SK-N-SH (cell line): ENCODE results near the gene RARA. TPM values are rescaled to one million over a fixed set of nuclear protein-coding genes. Genes with fewer than 3 reads are reported as not detected.

Experiments
- CTCF ChIA-PET: fragments of 300-600, 350-600 bp; formaldehyde crosslinking; extraction: SDS; loops from one replicate; lab custom pipeline; 2021; lab: Yijun Ruan, JAX
- POLR2A ChIA-PET: fragments of 350-600 bp; sonication (Branson Sonifier 250); formaldehyde crosslinking; extraction: SDS; loops from one replicate; lab custom pipeline; 2020; ENCODE audit warnings: antibody characterized with exemption, inconsistent platforms; lab: Yijun Ruan, JAX
- DNase-seq: peaks from one replicate; pipeline ENCODE4 v3.0.0; 2012
- H2AFZ ChIP-seq: fragments of 200-600 bp; sonication (generic); 2 replicates; pipeline ENCODE4 v1.8.1; 2016; ENCODE audit warnings: antibody characterized with exemption, mild to moderate bottlenecking, low read depth
- H3F3A ChIP-seq: fragments of 200-600 bp; sonication (generic); replicated peaks from 2 replicates; pipeline ENCODE3; 2016; ENCODE audit warnings: antibody characterized with exemption, mild to moderate bottlenecking; ENCODE audit not compliant: insufficient read depth
- H3K27ac ChIP-seq, 2 experiments: fragments of 200-500 bp in 1 of 2; fragments of 200-600 bp in 1 of 2; sonication (Bioruptor generic) in 1 of 2; sonication (generic), shearing (Covaris generic) in 1 of 2; 2 replicates each; pipeline versions ENCODE4 v1.5.1 to v1.6.1; 2014 to 2016; ENCODE audit warnings: low read depth in 2 of 2, inconsistent platforms in 1 of 2, low read length in 1 of 2, mild to moderate bottlenecking in 1 of 2, mixed read lengths in 1 of 2
- H3K27me3 ChIP-seq: fragments of 200-600 bp; sonication (generic), shearing (Covaris generic); 2 replicates; pipeline ENCODE4 v1.6.1; 2016; ENCODE audit warnings: mixed run types; ENCODE audit not compliant: insufficient read depth
- H3K36me3 ChIP-seq, 2 experiments: fragments of 200-500 bp in 1 of 2; fragments of 200-600 bp in 1 of 2; sonication (Bioruptor generic) in 1 of 2; sonication (generic) in 1 of 2; replicated peaks in 1 of 2; 2 replicates each; pipeline versions ENCODE3 to v1.5.1; 2014 to 2016; ENCODE audit warnings: low read length in 1 of 2, mild to moderate bottlenecking in 1 of 2; ENCODE audit not compliant: insufficient read depth in 2 of 2, control insufficient read depth in 1 of 2
- H3K4me1 ChIP-seq, 2 experiments: fragments of 200-500 bp in 1 of 2; fragments of 200-600 bp in 1 of 2; sonication (Bioruptor generic) in 1 of 2; sonication (generic), shearing (Covaris generic) in 1 of 2; 2 replicates each; pipeline versions ENCODE4 v1.5.1 to v1.6.1; 2014 to 2016; ENCODE audit warnings: low read depth in 1 of 2, low read length in 1 of 2, mixed run types in 1 of 2; ENCODE audit not compliant: insufficient read depth in 2 of 2, control insufficient read depth in 1 of 2
- H3K4me2 ChIP-seq: fragments of 200-600 bp; sonication (generic), shearing (Covaris generic); 2 replicates; pipeline ENCODE4 v1.6.1; 2017; ENCODE audit warnings: mixed run types
- H3K4me3 ChIP-seq, 2 experiments: fragments of 200-500 bp in 1 of 2; fragments of 200-600 bp in 1 of 2; sonication (Bioruptor generic) in 1 of 2; sonication (generic), shearing (Covaris generic) in 1 of 2; 2 replicates each; pipeline versions ENCODE4 v1.5.1 to v1.8.1; 2014 to 2016; ENCODE audit warnings: low read depth in 2 of 2, inconsistent platforms in 1 of 2, low read length in 1 of 2, mild to moderate bottlenecking in 1 of 2, mixed read lengths in 1 of 2, moderate library complexity in 1 of 2
- H3K79me2 ChIP-seq: fragments of 200-600 bp; sonication (generic); 2 replicates; pipeline ENCODE4 v1.8.1; 2017; ENCODE audit warnings: mild to moderate bottlenecking; ENCODE audit not compliant: insufficient read depth
- H3K9ac ChIP-seq: fragments of 200-600 bp; sonication (generic); 2 replicates; pipeline ENCODE4 v1.6.1; 2017; ENCODE audit warnings: mixed run types
- H3K9me2 ChIP-seq: fragments of 200-600 bp; sonication (generic); 2 replicates; pipeline ENCODE4 v1.6.1; 2017; ENCODE audit warnings: mixed run types
- H3K9me3 ChIP-seq: fragments of 200-600 bp; sonication (generic); 2 replicates; pipeline ENCODE4 v1.6.1; 2017; ENCODE audit warnings: mixed run types, mild to moderate bottlenecking, moderate library complexity
- H4K20me1 ChIP-seq: fragments of 200-600 bp; sonication (generic); 2 replicates; pipeline ENCODE4 v1.6.1; 2017; ENCODE audit warnings: mild to moderate bottlenecking, mixed run types; ENCODE audit not compliant: insufficient read depth
- ELF1 ChIP-seq: IDR thresholded peaks from 2 replicates; pipeline ENCODE4 v1.4.0; 2012
- EZH2phosphoT487 ChIP-seq: fragments of 200-600 bp; sonication (generic); IDR thresholded peaks from 2 replicates; pipeline ENCODE4 v1.6.1; 2017; ENCODE audit warnings: low read depth, mixed run types, mild to moderate bottlenecking, antibody characterized with exemption, moderate library complexity, borderline replicate concordance
- GATA2 ChIP-seq: sonication (generic); formaldehyde crosslinking; IDR thresholded peaks from 2 replicates; pipeline ENCODE4 v1.5.0; 2020; ENCODE audit warnings: mild to moderate bottlenecking, missing genetic modification reagents
- IRF3 ChIP-seq: fragments of 150-350 bp; IDR thresholded peaks from 2 replicates; pipeline ENCODE4 v1.6.1; 2016; ENCODE audit warnings: mild to moderate bottlenecking, low read depth, low read length
- MEF2A ChIP-seq: IDR thresholded peaks from 2 replicates; pipeline ENCODE4 v1.4.0; 2012; ENCODE audit warnings: low read depth, borderline replicate concordance
- MXI1 ChIP-seq: IDR thresholded peaks from 2 replicates; pipeline ENCODE4 v1.6.1; 2012; ENCODE audit warnings: mild to moderate bottlenecking, low read depth, low read length, improper control_type of control experiment
- NFIC ChIP-seq: IDR thresholded peaks from 2 replicates; pipeline ENCODE4 v1.4.0; 2012; ENCODE audit warnings: borderline replicate concordance
- NRF1 ChIP-seq: IDR thresholded peaks from 2 replicates; pipeline ENCODE4 v1.6.1; 2012; ENCODE audit warnings: low read depth, mild to moderate bottlenecking, low read length
- POLR2AphosphoS5 ChIP-seq: IDR thresholded peaks from 2 replicates; pipeline ENCODE4 v1.6.1; 2012; ENCODE audit warnings: low read depth, low read length
- RAD21 ChIP-seq: IDR thresholded peaks from 2 replicates; pipeline ENCODE4 v1.6.1; 2012; ENCODE audit warnings: mild to moderate bottlenecking, low read length
- RCOR1 ChIP-seq: fragments of 150-350 bp; IDR thresholded peaks from 2 replicates; pipeline ENCODE4 v1.6.1; 2017; ENCODE audit warnings: antibody characterized with exemption, low read length
- RFX5 ChIP-seq: IDR thresholded peaks from 2 replicates; pipeline ENCODE4 v1.6.1; 2012; ENCODE audit warnings: mild to moderate bottlenecking, improper control_type of control experiment, low read length
- RXRA ChIP-seq: IDR thresholded peaks from 2 replicates; pipeline ENCODE4 v1.4.0; 2012; ENCODE audit warnings: low read depth, mild to moderate bottlenecking, borderline replicate concordance
- TAF1 ChIP-seq: IDR thresholded peaks from 2 replicates; pipeline ENCODE4 v1.6.1; 2012; ENCODE audit warnings: low read depth, mild to moderate bottlenecking, low read length, moderate library complexity, borderline replicate concordance
- TEAD4 ChIP-seq: IDR thresholded peaks from 2 replicates; pipeline ENCODE4 v1.4.0; 2012; ENCODE audit warnings: mild to moderate bottlenecking, borderline replicate concordance; ENCODE audit not compliant: insufficient read depth
- USF1 ChIP-seq: IDR thresholded peaks from 2 replicates; pipeline ENCODE4 v1.4.0; 2012; ENCODE audit warnings: low read depth, borderline replicate concordance
- USF2 ChIP-seq: fragments of 150-350 bp; IDR thresholded peaks from 2 replicates; pipeline ENCODE4 v1.6.1; 2017; ENCODE audit warnings: antibody characterized with exemption, low read length, low read depth, borderline replicate concordance
- YY1 ChIP-seq: IDR thresholded peaks from 2 replicates; pipeline ENCODE4 v1.4.0; 2012; ENCODE audit warnings: low read depth, mild to moderate bottlenecking
- WGBS: methylation state at CpG from one replicate; pipeline ENCODE4 v1.1.6; 2017; ENCODE audit warnings: low lambda C conversion rate; 5-methylcytosine and 5-hydroxymethylcytosine counted together
- polyA plus RNA-seq, 3 experiments: library from polyadenylated mRNA; depleted of rRNA; stranded (reverse); fragments of >200 nt; gene quantifications; 2 replicates each; pipeline ENCODE4 v1.2.3, GENCODE V29; 2012

Gene RARA
- polyA plus RNA-seq, 1 of the 3 experiments (the other 2 are of a cell fraction) = 13.3 TPM

- ChIA-PET POLR2A (interaction anchor here (0.6 to 4.7 kb wide), 2 partner anchors 18 to 46 kb away, joined by 3 to 24 read pairs; no protein-coding TSS in a partner anchor), CTCF (interaction anchor here (11.9 to 57.6 kb wide), 2 partner anchors 18 to 44 kb away, joined by 171 to 1706 read pairs; partner anchors contain the start of genes CDC6 and RARA)
- DNase-seq = no peak
Measured at GRCh38 chr17:40349477-40349894, 40.5 kb downstream of the RARA start.

More at GRCh38 chr17:40349477-40349894, 40.5 kb downstream of the RARA start:
- H3K9ac ChIP-seq = no peak overlapping the region
- H2AFZ ChIP-seq = no peak overlapping the region
- peak overlapping the region in 1 of 2 experiments; percentile 99; a peak in 3 of 4 replicates for H3K27ac ChIP-seq
- peaks cover 55% of the 10 kb centered on the region for H3K79me2 ChIP-seq
- H3K4me1 ChIP-seq = peaks cover 54 to 94% of the 10 kb centered on the region in 2 experiments
- WGBS = 83% methylated on average over 7 of the region's 10 CpGs
- H3K4me3 ChIP-seq = no peak overlapping the region; a peak in 1 of 4 replicates
- peaks cover 32 to 39% of the 10 kb centered on the region in 2 experiments for H3K36me3 ChIP-seq
- no peaks in the 10 kb centered on the region for H3K9me2 ChIP-seq
- TF ChIP-seq EZH2phosphoT487 (no peak), NFIC (no peak), GATA2 (CRISPR knock-in tag) (no peak), YY1 (no peak), USF2 (no peak), TAF1 (no peak), RAD21 (no peak), TEAD4 (no peak), MEF2A (no peak), RCOR1 (no peak), MXI1 (no peak), NRF1 (no peak), RXRA (no peak), USF1 (no peak), IRF3 (no peak), ELF1 (no peak), POLR2AphosphoS5 (no peak), RFX5 (no peak)
- H3K9me3 ChIP-seq = no peaks in the 10 kb centered on the region
- peaks cover 51% of the 10 kb centered on the region for H4K20me1 ChIP-seq
- H3K27me3 ChIP-seq = no peaks in the 10 kb centered on the region
- peak overlapping the region; percentile 97; the same call in 1 of the 2 replicates for H3K4me2 ChIP-seq
- H3F3A ChIP-seq = no peaks in the 10 kb centered on the region
